ENCODE measurements around the gene TNMD. TPM values are rescaled to one million over a fixed set of nuclear protein-coding genes. Genes with fewer than 3 reads are reported as not detected.

TNMD gene
- total and polyA plus RNA-seq, 4 donors = 1.7 to 3.5 (median 2.5) TPM

- DNase-seq (ENCODE audit: low read depth in 4 of 6, low spot score in 6 of 6) = no peak
- Histone ChIP-seq H3K4me1 (ENCODE audit: control insufficient read depth, insufficient read depth, low read length) (no peaks in the 10 kb centered on the region), H3K36me3 (ENCODE audit: control insufficient read depth, insufficient read depth, low read length) (no peaks in the 10 kb centered on the region), H3K27me3 (ENCODE audit: control insufficient read depth, insufficient read depth, low read length) (peaks cover 4% of the 10 kb centered on the region), H3K27ac (ENCODE audit: low read depth, low read length) (no peak overlapping the region), H3K4me3 (ENCODE audit: low read depth, low read length) (no peak overlapping the region), H3K9me3 (ENCODE audit: control insufficient read depth, insufficient read depth, low read length) (no peaks in the 10 kb centered on the region)
- 30% methylated on average over 1 of the region's 3 CpGs for WGBS (ENCODE audit: insufficient coverage)
These were observed 57.6 kb downstream of the TNMD start for GRCh38 chrX:100642290-100642689.

DNA sequence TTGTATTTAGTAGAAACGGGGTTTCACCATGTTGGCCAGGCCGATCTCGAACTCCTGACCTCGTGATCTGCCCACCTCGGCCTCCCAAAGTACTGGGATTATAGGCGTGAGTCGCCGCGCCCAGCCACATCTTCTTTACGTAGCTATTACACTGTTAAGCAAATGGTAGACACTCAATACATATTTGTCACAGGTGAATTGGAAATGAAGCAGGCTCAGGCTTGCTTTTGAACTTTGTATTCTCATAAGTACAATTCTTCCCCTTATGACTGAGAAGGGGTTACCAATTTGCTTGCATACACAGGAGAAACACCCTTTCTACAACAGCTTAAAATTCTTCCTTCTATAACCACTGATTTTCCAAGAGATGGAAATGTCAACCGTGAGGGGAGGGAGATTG, 58.5 kb downstream of the TNMD start:
- Histone ChIP-seq H3K9me3 (ENCODE audit: control insufficient read depth, insufficient read depth, low read length) (no peaks in the 10 kb centered on the region), H3K4me3 (ENCODE audit: low read depth, low read length) (no peak overlapping the region), H3K4me1 (ENCODE audit: control insufficient read depth, insufficient read depth, low read length) (no peaks in the 10 kb centered on the region), H3K27ac (ENCODE audit: low read depth, low read length) (no peak overlapping the region), H3K27me3 (ENCODE audit: control insufficient read depth, insufficient read depth, low read length) (peaks cover 4% of the 10 kb centered on the region), H3K36me3 (ENCODE audit: control insufficient read depth, insufficient read depth, low read length) (no peaks in the 10 kb centered on the region)
- no peak for DNase-seq (ENCODE audit: low read depth in 4 of 6, low spot score in 6 of 6)
- 60% methylated on average over 1 of the region's 11 CpGs for WGBS (ENCODE audit: insufficient coverage)

DNA sequence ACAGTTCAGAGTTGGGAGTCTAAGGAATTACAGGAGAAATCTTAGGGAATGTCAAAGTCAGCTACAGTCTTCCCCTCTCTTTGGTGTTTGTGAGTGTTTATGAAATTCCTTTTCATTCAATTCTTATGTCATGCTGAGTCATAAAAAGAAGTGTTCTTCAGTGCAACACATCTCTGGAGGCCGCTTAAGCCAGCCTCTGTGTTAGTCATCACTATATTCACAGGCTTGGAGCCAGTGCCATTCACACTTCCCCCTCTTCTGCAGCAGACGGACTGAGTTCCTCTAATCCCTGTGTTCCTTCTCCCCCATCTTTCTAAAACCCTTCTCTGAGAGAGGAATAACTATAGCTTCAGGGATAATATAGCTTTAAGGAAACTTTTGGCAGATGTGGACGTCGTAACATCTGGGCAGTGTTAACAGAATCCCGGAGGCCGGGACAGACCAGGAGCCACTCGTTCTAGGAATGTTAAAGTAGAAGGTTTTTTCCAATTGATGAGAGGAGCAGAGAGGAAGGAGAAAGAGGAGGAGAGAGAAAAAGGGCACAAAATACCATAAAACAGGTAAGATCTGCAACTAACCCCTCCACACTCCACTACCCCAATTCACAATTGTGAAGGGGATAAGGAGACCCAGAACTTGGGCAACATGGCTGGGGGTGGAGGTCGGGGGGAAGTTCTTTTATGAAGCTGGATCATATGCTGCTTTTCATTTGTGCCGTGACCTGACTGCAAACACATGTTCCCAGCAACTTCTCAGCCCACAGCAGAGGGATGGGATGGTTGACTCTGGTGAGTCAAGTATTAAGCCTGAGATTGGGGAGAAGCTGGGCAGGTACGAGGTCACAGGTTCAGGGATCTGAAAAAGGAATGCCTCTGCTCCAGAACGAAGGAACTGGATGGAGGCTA, 59.5 kb downstream of the TNMD start, which contains the start of gene SRPX2:
Gene SRPX2 (plus strand): TSS at position 244 of the 905 bp plus-strand sequence. CDS start 2,124 bp downstream, outside the sequence.
- no peaks in the 10 kb centered on the region for H3K4me1 ChIP-seq (ENCODE audit: control insufficient read depth, insufficient read depth, low read length)
- no peak within 1 kb of the TSS for H3K27ac ChIP-seq (ENCODE audit: low read depth, low read length)
- DNase-seq (ENCODE audit: low read depth in 4 of 6, low spot score in 6 of 6) = peak in 1 of 6 donors; percentile 7
- H3K4me3 ChIP-seq (ENCODE audit: low read depth, low read length) = no peak within 1 kb of the TSS
- no peaks in the 10 kb centered on the region for H3K9me3 ChIP-seq (ENCODE audit: control insufficient read depth, insufficient read depth, low read length)
- H3K27me3 ChIP-seq (ENCODE audit: control insufficient read depth, insufficient read depth, low read length) = peaks cover under 1% of the 10 kb centered on the region
- H3K36me3 ChIP-seq (ENCODE audit: control insufficient read depth, insufficient read depth, low read length) = no peaks in the 10 kb centered on the region
- 58% methylated on average over 5 of the region's 11 CpGs for WGBS (ENCODE audit: insufficient coverage)

DNA sequence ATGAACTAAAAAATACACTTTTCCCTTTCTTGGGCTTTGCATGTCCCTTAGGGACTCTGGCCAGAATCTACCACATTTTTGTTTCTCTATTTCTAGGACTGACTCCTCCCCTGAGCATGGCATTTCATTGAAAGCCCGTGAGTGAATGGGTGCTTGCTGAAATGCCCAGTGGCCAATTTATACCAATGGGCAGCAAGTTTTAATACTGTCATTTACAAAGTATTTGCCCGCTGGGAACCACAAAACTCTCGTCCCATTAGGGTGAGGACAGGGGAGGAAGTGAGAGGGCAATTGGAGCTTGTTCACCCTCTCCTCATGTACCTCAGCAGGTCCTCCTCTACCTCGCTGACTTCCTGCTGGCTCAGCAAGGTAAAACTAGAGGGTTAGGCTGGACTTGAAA, 60.4 kb downstream of the TNMD start:
- no peak for DNase-seq (ENCODE audit: low read depth in 4 of 6, low spot score in 6 of 6)
- WGBS (ENCODE audit: insufficient coverage) = 100% methylated on average over 1 of the region's 4 CpGs
- H3K9me3 ChIP-seq (ENCODE audit: control insufficient read depth, insufficient read depth, low read length) = no peaks in the 10 kb centered on the region
- peaks cover 3% of the 10 kb centered on the region for H3K27me3 ChIP-seq (ENCODE audit: control insufficient read depth, insufficient read depth, low read length)
- no peak overlapping the region for H3K27ac ChIP-seq (ENCODE audit: low read depth, low read length)
- peaks cover 5% of the 10 kb centered on the region for H3K4me1 ChIP-seq (ENCODE audit: control insufficient read depth, insufficient read depth, low read length)
- no peaks in the 10 kb centered on the region for H3K36me3 ChIP-seq (ENCODE audit: control insufficient read depth, insufficient read depth, low read length)
- no peak overlapping the region for H3K4me3 ChIP-seq (ENCODE audit: low read depth, low read length)

GRCh38 chrX:100647095-100647494, 62.4 kb downstream of the TNMD start:
- H3K27ac ChIP-seq (ENCODE audit: low read depth, low read length) = no peak overlapping the region

DNA sequence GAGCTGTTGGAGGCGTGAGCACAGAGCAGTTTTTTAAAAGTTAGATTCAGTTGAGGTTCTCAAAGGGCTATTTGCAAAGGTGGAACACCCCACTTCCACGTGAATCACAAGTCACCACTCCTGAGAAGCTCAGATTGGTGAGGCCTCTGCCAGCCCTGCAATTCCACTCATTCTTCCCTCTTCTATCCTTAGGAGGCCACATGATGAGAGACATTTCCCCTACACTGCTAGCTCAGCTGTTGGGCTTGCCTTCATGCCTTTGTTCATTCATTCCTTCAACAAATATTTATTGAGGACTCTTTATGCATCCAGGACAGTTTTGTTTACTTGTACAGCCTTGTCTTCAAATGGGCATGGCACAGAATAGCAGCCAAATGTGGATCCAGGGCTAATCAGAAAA, 63.0 kb downstream of the TNMD start:
- peaks cover 8% of the 10 kb centered on the region for H3K27me3 ChIP-seq (ENCODE audit: control insufficient read depth, insufficient read depth, low read length)
- no peaks in the 10 kb centered on the region for H3K9me3 ChIP-seq (ENCODE audit: control insufficient read depth, insufficient read depth, low read length)
- H3K4me1 ChIP-seq (ENCODE audit: control insufficient read depth, insufficient read depth, low read length) = peaks cover 5% of the 10 kb centered on the region
- H3K36me3 ChIP-seq (ENCODE audit: control insufficient read depth, insufficient read depth, low read length) = no peaks in the 10 kb centered on the region
- peak overlapping the region; percentile 10 for H3K27ac ChIP-seq (ENCODE audit: low read depth, low read length)
- no peak for DNase-seq (ENCODE audit: low read depth in 4 of 6, low spot score in 6 of 6)
- 38% methylated on average over 1 of the region's 2 CpGs for WGBS (ENCODE audit: insufficient coverage)
- H3K4me3 ChIP-seq (ENCODE audit: low read depth, low read length) = no peak overlapping the region

More at GRCh38 chrX:100647095-100647494, 62.4 kb downstream of the TNMD start:
- H3K9me3 ChIP-seq (ENCODE audit: control insufficient read depth, insufficient read depth, low read length) = no peaks in the 10 kb centered on the region
- H3K27me3 ChIP-seq (ENCODE audit: control insufficient read depth, insufficient read depth, low read length) = peaks cover 8% of the 10 kb centered on the region
- H3K4me1 ChIP-seq (ENCODE audit: control insufficient read depth, insufficient read depth, low read length) = peaks cover 5% of the 10 kb centered on the region
- no peak overlapping the region for H3K4me3 ChIP-seq (ENCODE audit: low read depth, low read length)
- no CpG with 5 or more reads among the region's 1 CpG for WGBS (ENCODE audit: insufficient coverage)
- no peaks in the 10 kb centered on the region for H3K36me3 ChIP-seq (ENCODE audit: control insufficient read depth, insufficient read depth, low read length)
- peak in 1 of 6 donors; percentile 31 for DNase-seq (ENCODE audit: low read depth in 4 of 6, low spot score in 6 of 6)

DNA sequence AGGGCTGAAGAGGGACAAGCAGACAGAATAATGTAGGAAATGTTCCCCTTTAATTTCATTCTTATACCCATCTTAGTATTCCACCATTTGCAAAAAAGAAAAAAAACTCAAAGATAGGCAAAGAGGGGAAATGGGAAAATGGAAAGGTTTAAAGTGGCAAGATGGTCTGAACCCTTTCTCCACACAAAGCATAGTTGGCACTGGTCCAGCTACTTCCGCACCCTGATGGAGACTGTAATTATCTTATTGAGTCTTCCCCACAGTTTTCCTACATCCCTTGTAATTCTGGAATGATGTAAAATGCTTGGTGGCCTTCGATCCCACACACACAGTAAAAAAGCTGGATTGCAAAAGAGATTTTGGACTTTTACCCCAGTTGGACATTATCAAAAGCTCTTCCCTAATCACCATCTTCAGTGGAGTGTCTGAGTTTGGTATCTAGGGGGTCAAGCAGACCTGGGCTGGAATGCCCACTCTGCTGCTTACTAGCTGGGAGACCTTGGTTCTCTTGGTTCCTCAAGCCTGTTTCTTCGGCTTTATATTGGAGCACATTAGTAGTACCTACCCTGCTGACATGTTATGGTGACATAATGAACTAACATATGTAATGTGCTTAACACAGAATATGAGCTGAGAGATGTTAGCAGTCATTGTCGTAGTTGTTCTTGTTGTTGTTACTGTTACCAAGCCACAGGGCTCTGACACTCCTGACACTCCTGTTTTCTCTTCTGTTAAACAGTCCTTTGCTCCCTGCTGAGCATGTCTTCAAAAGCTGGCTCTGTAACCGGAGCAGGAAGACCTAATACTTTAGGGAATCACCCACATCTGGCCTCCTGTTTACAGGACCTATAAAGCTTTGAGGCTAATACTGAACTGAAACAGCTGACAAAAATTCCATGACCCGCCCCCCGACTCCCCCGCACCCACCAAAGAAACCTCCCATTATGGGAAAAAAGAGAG, 64.0 kb downstream of the TNMD start:
- H3K27ac ChIP-seq (ENCODE audit: low read depth, low read length) = peak overlapping the region; percentile 72
- H3K9me3 ChIP-seq (ENCODE audit: control insufficient read depth, insufficient read depth, low read length) = no peaks in the 10 kb centered on the region
- 80% methylated on average over 2 of the region's 8 CpGs for WGBS (ENCODE audit: insufficient coverage)
- DNase-seq (ENCODE audit: low read depth in 4 of 6, low spot score in 6 of 6) = peak in 1 of 6 donors; percentile 59
- H3K36me3 ChIP-seq (ENCODE audit: control insufficient read depth, insufficient read depth, low read length) = no peaks in the 10 kb centered on the region
- peaks cover 5% of the 10 kb centered on the region for H3K4me1 ChIP-seq (ENCODE audit: control insufficient read depth, insufficient read depth, low read length)
- H3K27me3 ChIP-seq (ENCODE audit: control insufficient read depth, insufficient read depth, low read length) = peaks cover 8% of the 10 kb centered on the region
- no peak overlapping the region for H3K4me3 ChIP-seq (ENCODE audit: low read depth, low read length)

Other genes with a start within 250 kb of the TNMD start
- 10 to 100 TPM; 14.3 to 31.2 TPM for gene PCDH19, start 174.7 kb upstream of the TNMD start, total RNA-seq
- gene PCDH19, start 174.7 kb upstream of the TNMD start, polyA plus RNA-seq (ENCODE audit: insufficient read length in 2 of 2) = 10 to 100 TPM; 42.2 to 60.0 TPM
- gene TSPAN6, start 51.9 kb downstream of the TNMD start, total RNA-seq = 10 to 100 TPM; 53.7 to 73.7 TPM
- gene TSPAN6, start 51.9 kb downstream of the TNMD start, polyA plus RNA-seq (ENCODE audit: insufficient read length in 2 of 2) = 10 to 100 TPM; 65.8 to 69.9 TPM
- 10 to 100 TPM in 1 of 2 donors, 1 to 10 TPM in 1; 5.4 to 10.4 TPM for gene SRPX2, start 59.3 kb downstream of the TNMD start, total RNA-seq
- 1 to 10 TPM; 1.7 to 4.0 TPM for gene SRPX2, start 59.3 kb downstream of the TNMD start, polyA plus RNA-seq (ENCODE audit: insufficient read length in 2 of 2)
- gene SYTL4, start 147.2 kb downstream of the TNMD start, total RNA-seq = 10 to 100 TPM in 1 of 2 donors, 1 to 10 TPM in 1; 9.0 to 33.7 TPM
- gene SYTL4, start 147.2 kb downstream of the TNMD start, polyA plus RNA-seq (ENCODE audit: insufficient read length in 2 of 2) = 1 to 10 TPM; 6.7 to 9.1 TPM
- gene CSTF2, start 235.5 kb downstream of the TNMD start, total RNA-seq = 10 to 100 TPM; 13.1 to 16.7 TPM
- 10 to 100 TPM; 19.6 to 23.1 TPM for gene CSTF2, start 235.5 kb downstream of the TNMD start, polyA plus RNA-seq (ENCODE audit: insufficient read length in 2 of 2)

All from spinal cord (tissue), 10 donors.